NCI-H69 (cell line): Measurements from ENCODE around the gene JMJD7.

Experiments used
- DNase-seq: peaks from one replicate; lab custom pipeline; 2025; lab: John Stamatoyannopoulos, UW

Gene JMJD7

DNA sequence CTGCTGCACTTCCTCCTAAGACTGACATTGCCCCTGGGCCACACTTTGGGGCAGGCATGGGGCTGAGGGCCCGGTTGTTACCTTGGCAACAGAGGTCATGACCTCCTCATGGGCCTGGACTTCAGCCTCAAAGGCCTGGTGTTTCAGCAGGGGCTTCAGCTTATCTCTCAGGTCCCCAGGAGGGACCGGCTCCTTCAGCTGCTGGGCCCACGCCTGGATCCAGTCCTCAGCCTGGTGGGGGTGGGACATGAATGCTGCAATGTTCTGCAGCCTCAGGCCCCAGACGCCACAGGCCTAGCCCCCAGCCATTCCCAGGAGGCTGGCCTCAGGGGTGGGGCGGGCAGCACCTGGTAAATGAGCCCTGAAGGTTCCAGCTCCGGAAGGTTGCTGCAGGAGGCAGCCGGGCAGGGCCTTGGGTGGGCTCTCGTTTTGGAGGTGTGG lies 38.4 kb downstream of the JMJD7 start:
- no peak for DNase-seq

DNA sequence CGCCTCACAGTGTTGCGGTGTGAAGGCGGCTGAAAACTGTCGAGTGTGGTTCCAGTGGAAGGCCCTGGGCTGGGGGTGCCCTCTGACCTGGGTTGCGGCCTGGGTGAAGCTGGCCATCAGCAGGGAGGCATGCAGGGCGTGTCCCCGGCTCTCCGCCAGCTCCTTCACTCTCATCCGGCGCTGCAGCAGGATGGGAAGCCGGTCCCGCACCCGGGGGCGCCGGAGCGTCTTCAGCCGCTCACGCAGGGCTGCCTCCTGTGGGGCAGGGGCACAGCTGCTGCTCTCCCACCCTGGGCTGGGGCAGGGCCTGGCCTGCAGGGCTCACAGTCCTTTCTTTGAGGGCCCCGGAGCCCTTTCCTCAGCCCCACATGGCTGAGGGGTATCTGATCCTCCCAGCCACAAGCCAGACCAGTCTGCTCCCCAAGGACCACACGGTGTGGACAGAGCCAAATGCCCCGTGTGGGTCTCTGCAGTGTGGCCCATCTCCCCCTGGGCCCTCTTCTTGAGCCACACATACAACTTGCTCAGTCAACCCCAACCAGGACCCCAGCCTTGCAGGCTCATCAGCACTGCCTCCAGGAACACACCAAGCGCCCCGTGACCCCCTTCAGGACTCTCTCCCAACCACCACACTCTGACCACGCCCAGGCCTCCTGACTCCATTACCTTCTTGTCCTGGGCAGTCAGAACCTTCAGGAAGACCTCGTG lies 39.1 kb downstream of the JMJD7 start:
- no peak for DNase-seq

DNA sequence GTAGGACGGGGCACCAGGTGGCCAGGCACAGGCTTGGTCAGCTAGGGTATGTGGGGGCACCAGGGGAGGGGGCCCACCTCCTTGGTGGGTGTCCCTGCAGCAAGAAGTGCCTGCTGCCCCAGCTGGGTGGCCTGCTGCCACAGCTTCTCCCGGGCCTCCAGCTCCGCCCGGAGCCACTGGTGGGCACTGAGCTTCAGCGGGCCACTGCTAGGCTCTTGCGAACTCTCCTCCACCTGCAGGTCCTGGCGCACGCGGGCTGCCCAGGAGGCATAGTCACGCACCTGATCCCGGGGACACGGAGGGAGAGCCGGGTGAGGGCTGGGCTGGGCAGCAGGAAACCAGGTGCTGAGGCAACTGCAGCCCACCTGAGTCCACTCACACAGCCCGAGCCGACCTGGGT lies 40.4 kb downstream of the JMJD7 start:
- no peak for DNase-seq

DNA sequence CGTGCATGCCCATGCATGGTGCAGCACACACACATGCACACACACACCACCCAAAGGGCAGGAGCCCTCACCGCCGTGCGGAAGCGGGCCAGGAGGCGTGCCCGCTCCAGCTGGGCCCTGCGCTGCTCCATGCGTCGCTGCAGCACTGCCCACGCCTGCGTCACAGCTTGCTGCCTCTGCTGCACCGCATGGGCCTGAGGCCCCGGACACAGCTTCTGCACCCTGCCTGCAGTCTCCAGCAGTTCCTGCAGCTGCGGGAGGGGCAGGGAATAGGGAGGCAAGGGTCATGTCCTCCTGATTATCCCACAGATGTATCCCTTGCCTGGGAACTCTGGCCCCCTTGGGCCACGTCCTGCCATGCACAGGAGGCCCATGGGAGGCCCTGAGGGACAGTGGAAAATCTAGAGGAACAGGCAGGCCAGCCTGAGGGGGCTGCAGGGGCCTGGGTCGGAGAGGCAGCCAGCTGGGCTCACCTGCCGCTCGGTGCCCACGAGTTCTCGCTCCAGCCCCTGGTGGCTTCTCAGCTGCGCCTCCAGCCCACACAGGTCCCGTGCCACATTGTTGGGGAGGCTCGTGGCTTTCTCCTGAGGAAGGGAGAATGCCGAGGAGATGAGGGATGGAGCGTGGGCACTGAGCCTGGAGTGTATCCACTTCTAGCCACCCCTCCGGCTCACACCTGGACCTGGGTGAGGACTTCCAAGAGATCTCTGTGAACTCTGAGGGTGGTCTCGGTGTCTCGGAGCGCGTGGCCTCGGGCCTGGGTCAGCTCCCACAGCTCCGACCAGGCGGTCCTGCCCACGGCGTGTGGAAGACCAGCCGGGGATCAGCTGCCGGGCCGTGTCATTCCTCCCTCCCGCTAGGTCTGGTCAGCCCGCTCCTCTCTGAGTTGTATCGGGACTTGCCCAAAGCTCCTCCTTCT lies 42.1 kb downstream of the JMJD7 start:
- DNase-seq, result no peak

DNA sequence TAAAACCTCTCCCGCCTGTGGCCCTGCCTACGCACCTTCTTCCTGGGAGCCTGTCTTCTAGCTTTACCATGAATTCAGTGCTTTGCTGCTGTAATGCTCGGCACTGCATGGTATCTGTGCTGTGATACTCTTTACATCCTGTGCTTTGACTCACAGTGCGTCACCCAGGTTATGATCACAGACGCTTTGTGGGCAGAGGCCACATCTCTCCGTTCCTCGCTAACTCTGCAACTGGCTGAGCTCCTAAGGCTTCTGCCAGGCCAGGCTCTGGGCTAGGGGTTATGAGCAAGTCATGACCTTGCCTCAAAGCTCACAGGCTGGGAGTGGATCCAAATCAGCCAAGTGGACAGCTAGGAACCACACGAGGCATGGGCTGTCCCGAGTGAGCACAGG lies 42.8 kb downstream of the JMJD7 start:
- no peak for DNase-seq

DNA sequence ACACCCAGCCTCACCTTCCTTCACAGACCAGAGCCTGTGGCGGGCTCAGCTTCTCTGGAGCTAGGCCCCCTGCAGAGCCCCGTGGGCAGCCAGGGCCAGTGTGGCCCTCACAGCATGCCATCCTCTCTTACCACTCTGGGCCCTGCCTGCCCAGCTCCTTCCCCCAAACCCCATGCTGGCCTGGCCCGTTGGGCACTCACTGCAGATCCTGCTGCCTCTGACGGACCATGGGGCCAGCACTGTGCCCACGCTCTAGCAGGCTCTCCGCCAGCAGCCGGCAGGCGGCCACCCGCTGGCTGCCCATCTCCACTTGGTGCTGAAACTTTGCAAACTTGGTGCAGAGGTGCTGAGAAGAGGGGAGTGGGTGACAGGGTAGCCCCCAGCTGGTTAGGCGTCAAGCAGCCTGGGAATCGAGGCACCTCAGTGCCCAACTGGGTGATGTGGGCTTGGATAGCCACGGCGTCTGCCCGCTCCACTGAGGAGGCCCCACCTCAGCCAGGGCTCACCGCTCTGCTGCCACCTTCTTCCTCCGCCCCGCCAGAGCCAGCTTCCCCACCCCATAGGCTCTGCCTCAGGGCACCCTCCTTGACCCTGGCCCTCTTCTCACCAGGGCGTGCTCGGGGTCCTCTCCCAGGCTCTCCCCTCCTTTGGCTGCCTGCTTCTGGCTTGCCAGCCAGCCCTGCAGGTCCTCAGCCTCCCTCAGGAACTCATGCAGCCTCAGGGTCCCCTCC lies 43.4 kb downstream of the JMJD7 start:
- no peak for DNase-seq

DNA sequence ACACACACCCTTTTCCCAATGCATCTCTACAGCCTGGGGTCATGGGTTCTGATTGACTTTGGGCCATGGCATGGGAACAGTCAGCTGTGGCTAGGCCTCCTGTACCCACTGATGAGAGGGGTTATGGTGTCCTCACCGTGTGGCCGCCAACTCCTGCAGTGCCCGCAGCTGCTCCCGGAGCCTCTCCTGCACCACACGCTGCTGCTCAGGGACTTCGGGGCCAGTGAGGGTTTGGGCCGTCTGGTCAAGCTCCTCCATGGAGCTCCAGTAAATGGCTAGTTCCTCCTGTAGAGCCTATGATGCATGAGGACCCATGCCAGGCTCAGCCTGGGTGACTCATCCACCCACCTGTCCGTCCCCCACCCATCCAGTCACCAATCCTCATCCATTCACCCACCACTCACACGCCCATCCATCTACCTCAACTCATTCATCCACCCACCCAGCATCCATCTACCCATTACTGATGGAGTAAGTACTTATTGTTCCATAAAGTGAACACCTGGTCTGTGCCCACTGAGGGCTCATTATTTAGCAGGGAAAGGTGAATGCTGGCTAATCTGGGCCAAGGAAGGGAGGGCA lies 44.4 kb downstream of the JMJD7 start:
- peak; percentile 44 for DNase-seq

DNA sequence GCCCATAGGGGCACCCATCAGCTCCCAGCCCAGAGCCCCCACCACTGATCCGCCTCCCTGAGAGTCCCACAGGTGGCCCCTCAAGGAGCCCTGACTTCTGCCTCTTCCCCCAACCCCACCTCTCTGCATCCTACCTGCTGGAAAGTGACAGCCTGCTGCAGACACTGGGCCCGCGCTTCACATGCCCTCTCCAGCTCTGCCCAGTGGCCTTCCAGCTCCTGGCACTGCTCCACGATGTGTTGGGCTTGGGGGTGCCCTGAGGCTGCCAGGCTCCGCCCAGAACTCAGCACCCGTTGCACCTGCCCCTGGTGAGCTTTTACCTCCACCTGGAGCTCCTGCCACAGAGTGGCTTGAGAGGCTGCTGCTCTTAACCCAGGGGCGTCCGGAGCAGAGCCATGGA lies 45.8 kb downstream of the JMJD7 start:
- DNase-seq, result peak; percentile 48

DNA sequence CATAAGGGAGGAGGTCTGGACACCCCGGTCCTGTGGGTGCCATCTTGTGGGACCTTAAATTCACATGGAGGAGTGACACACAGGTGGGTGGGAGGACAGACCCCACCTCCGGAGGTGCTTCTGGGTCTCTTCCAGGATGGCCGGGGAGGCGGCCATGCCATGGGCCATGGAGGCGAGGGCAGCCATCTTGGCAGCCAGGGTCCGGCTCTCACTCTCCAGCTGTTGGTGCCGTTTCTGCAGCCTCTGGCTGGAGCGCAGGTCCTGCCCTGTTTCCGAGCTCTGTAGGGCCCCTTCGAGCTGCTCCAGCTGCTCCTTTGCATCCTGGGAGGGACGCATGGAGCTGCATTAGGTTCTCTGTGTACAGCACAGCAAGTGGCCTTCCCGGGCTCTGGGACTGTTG lies 46.8 kb downstream of the JMJD7 start:
- no peak for DNase-seq

DNA sequence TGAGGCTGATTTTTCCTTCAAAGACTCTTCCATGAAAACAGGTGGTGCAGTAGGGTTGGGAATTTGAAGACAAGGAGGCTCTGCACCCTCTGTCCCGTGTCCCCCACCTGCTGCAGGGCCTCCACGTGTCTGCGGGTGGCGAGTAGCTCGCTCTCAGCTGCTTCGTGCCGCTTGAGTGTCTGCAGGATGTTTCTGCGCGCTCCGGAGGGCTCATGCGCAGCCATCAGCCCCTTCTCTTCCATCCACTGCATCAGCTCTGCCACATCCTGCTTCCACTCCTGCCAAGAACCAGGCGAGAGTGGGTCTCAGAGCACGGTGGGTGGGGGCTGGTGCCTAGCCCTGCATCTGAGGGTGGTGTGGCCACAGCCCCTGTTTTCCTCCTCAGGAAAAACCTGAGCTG lies 48.1 kb downstream of the JMJD7 start:
- no peak for DNase-seq

DNA sequence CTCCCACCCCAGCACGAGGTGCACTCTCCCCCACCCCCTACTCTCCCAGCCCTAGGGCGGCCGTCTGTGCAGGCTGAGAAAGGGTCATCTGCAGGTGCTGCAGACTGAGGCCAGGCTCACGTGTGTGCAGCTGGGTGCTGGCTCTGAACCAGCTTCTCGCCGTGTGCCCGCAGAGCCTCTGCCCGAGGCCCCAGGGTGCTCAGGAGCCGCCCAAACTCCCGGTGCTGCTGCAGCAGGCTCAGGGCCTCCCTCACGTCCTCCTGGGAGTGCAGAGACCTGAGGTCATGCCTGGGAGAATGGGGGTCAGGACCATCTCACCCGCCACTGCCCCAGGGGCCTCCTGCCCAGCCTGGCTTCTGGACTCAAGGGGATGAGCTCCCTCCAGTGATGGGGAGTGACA lies 48.8 kb downstream of the JMJD7 start:
- DNase-seq, result peak; percentile 74

DNA sequence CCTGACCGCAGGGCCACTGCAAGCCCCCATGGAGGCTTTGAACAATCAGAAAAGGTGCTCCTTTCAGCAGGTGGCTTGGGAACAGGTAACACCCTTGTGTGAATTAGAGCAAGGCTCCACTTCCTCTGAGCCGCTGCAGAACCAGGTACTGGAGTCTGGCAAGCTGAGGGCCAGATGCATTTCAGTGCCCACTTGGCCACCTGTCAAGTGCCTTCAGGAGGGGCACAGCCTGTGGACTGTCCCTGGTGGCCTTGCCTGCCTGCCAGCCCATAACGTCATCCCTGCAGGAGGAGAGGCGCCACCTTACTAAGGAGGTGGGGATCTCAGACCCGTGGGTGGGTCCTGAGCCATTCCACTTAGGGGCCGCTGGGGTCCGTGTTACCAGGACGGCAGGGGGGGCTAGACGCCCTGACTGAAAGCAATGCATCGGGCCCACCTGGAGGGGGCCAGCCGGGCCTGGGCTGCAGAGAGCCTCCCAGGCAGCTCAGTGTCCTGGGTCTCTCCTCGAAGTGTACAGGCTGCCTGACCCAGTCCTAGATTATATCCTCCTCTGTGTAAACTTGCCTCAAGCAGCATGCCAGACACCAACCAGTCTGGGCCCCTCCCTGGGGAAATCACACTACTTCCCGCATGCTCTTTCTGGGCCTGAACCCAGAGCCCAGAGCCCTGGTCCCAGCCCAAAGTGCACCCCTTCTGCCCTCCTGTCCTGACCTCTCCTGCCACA lies 49.9 kb downstream of the JMJD7 start:
- peak; percentile 19 for DNase-seq

DNA sequence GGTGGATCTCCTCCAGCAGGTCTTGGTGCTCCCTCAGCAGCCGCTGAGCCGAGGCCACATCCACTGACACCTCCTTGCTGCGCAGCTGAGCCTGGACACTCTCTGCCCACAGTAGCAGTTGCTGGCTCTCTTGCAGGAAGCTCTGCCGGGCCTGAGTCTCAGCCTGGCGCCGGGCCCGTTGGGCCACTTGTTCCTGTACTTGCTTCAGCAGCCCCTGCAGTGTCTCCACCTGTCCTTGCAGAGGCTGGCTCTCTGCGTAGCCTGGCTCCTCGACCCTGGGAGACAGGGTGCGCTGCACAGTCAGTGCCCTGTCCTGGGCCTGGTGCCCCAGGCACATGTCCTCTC lies 50.4 kb downstream of the JMJD7 start:
- no peak for DNase-seq

DNA sequence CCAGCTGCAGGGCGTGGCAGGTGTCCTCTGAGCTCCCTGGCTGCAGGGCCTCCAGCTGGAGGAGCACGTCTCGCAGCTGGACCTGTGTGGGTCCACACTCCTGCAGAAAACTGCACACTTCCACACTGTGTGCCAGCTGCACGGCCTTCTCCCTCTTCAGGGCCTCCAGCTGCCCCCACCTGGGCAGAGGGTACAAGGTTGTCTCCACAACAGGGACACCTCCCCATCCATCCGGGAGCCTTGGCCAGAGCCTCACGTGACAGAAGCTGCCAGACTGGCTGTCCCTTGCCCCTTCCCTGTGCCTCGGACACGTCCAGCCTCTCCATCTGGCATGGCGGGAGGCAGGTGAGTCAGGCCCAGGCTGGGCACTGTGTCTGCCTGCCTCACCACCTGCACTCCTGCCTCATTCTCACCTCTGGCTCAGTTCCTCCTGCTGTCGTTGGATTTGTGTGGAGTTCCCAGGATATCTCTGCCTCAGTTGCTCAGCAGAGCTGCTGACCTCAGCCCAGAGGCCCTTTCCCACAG lies 51.5 kb downstream of the JMJD7 start:
- no peak for DNase-seq

DNA sequence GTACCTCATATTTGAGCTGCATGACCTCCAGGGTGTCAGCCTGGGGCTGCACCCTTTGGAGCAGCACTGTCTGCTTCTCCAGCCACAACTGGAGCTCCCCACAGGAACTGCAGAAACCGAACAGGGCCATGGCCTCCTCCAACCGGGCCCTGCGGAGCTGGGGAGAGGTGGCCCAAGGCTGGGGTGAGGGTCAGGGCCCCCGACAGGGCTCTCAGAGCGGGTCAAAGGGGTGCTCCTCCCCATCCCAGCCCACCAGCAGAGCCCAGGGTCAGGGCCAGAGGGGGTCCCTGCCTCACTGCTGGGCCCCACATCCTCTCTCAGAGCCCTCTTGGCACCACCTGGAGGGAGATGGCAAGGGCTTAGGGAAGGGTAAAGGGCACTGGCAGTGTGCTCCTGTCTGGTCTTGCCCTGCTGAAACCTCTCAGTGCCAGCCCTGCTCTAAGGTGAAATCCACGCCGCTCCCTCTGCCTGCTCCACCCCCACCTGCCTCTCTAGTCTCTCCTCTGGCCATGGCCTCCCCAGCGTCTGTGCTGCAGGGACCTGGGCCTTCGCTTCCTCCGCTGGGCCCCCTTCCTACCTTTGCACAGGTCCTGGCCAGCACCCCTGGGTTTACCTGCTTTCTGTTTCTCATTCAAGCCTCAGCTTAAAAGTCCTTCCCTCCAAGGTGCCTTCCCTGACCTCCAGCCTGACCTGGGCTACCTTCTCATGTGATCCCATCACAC lies 52.4 kb downstream of the JMJD7 start:
- DNase-seq, result no peak

DNA sequence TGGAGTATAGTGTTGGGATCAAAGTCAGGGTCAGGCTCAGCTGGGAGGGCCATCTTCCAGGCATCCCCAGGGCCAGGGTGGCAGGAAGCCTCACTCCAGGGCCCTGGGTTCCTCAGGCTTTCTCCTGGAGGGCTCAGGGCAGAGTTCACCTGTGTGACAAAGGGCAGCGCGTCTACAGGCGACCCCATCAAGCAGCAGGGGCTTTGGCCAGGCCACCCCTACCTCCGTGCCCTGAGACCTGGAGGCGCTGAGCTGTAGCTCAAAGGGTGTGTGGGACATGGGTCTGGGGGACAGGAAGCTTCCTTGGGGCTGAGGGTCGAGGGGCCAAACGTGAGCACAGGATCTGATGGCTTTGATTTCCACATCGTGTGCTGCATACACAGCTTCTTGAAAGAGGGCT lies 53.2 kb downstream of the JMJD7 start:
- no peak for DNase-seq

DNA sequence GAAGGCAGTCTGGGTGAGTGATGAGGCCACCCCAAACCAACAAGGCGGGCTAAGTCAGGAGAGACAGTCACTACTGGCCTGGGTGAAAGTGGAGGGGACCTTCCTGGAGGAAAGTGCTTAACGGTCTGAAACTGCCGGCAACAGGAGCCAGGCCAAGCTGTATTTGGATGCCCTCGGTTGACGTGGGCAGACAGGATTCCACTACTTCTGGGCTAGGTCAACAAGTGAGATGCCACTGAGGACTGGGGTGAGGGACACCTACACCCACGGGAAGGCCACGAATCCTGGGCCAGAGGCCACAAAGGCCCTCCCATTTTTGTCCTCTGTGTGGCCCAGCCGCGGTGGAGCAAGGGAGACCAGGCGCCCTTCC lies 53.6 kb downstream of the JMJD7 start:
- DNase-seq, result peak; percentile 8

DNA sequence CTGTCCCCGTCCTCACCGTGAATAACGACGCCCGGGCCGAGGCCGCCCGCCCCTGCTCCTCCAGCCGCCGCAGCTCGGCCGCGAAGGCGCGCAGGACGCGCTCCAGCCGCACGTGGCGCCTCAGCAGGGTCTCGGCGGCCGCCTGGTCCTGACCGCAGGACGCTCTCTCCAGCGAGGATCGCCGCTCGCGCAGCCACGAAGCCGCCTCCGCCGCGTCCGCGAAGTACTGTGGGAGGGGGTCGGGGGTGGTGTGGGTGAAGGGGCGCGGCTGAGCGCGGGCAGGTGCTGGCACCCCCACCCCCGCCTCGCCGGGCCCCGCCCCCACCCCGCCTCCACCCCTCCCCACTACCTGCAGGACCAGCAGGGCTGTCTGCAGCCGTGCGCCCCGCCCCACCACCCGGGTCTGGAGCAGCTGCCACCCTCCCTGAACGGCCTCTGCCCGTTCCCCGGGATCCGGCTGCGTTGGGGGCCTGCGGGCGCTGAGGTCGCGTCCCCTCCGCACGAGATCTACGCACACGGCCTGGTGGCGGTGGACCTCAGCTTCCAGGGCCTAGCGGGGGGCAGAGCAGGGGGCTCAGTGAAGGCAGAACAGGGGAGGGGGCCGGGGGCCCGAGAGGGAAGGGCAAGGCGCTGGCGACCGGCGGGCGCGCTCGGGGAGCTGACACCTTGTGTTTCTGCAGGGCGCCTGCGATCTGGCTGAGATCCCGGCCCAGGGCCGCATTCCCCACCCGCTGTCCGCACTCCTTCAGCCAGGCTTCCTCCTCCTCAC lies 54.2 kb downstream of the JMJD7 start:
- DNase-seq, result peak; percentile 79

DNA sequence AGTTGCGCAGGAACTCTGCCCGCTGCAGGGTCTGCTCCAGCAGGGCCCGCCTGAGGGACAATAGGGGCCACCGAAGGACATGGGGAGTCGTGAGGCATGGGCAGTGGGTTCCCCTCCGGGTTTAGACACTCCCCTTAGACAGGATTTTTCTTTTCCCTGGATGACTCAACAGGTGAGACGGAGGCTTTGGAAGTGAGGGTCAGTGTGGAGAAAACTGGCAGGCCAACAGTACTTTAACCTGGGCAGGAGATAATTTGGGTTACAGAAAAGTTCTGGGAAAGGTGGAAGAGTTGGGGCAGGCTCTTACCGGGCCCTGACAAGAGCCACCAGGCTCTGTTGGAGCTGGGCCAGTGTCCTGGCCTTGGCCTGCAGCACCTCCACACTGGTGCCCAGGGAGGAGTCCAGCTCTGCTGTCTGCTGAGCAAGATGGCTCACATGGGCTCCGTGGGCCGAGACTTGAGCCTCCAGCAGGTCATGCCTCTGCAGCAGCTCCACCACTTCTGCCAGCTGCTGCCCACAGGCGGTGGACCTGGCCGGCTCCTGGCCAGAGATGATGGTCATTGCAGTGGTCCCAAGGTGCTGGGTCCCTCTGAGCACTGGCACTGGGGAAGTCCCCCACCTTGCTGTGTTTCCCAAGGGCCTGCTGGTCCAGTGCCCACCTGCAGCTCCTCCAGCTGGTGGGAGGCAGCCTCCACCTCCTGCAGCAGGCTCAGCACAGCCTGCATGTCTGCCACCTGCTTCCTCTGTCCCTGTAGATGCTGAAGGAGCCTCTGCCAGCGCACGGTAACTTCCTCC lies 55.0 kb downstream of the JMJD7 start:
- peak; percentile 34 for DNase-seq
